ENCODE results near the gene RDM1.

DNA sequence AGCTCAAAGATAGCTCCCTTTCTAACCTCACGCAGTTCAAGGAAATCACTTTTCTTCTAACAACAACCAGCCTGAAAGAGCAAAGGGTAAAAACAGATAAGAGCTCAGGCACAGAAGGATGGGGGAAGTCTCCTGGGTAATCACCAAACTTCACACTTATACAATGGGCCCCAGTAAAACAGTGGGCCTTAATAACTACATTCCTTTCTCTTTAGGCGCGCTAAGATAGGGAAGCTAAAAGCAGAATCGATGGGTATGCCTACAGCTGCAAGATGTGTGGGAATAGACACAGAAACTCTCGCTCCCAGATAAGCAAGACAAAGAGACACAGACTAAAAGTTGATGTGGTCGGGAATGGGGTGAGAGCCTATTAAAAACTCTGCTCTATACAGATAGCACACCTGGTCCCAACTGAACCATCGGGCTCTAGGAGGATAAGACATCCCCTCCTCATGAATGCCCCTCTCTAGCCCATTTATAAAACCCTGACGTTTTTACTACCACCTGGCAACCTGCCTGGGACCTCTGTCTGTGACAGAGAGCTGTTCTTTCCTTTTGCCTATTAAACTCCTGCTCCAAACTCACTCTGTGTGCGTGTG lies 12.1 kb upstream of the RDM1 start:
- TF ChIP-seq, protein P1, sequence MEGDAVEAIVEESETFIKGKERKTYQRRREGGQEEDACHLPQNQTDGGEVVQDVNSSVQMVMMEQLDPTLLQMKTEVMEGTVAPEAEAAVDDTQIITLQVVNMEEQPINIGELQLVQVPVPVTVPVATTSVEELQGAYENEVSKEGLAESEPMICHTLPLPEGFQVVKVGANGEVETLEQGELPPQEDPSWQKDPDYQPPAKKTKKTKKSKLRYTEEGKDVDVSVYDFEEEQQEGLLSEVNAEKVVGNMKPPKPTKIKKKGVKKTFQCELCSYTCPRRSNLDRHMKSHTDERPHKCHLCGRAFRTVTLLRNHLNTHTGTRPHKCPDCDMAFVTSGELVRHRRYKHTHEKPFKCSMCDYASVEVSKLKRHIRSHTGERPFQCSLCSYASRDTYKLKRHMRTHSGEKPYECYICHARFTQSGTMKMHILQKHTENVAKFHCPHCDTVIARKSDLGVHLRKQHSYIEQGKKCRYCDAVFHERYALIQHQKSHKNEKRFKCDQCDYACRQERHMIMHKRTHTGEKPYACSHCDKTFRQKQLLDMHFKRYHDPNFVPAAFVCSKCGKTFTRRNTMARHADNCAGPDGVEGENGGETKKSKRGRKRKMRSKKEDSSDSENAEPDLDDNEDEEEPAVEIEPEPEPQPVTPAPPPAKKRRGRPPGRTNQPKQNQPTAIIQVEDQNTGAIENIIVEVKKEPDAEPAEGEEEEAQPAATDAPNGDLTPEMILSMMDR (IDR thresholded peaks at IDR 0.05): no peak
- TF ChIP-seq POLR2AphosphoS5 (IDR thresholded peaks at IDR 0.05) (no peak), POLR2A (IDR thresholded peaks at IDR 0.05; ENCODE audit: low read depth) (no peak), EP300 (IDR thresholded peaks at IDR 0.05) (no peak)
